Measurements from ENCODE around the gene ZFP36. TPM values are rescaled to one million over a fixed set of nuclear protein-coding genes. Genes with fewer than 3 reads are reported as not detected.

The ZFP36 gene
- polyA plus RNA-seq, 3 donors from 2014 or later: 305 to 745 (median 318) TPM

DNA sequence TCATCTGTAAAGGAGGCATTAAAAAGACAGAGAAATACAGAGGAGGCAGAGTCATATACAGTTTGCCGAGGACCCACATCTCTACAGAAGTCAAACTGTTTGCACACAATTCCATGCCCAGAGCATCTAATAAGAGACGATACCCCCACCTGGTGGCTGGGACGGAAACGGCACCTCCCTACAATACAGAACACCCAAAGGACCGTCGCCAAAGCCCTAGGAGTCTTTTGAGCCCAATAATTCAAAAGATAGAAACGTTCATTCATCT lies 5.1 kb downstream of the ZFP36 start:
- Mint-ChIP-seq H3K27me3 (ENCODE audit: low read depth in 3 of 3) (peaks cover 58 to 70% (median 61%) of the 10 kb centered on the region in 3 donors), H3K27ac (peak overlapping the region; percentile 94 to 99 (median 97)), H3K9me3 (peaks cover 0 to 19% (median 0%) of the 10 kb centered on the region in 6 donors), H3K4me3 (peak overlapping the region; percentile 76 to 98 (median 89)), H3K36me3 (peaks cover 14 to 20% (median 16%) of the 10 kb centered on the region in 3 donors), H3K4me1 (peaks cover 50 to 53% of the 10 kb centered on the region in 2 donors)
- DNase-seq: peak; percentile 92 to 94 (median 93)

DNA sequence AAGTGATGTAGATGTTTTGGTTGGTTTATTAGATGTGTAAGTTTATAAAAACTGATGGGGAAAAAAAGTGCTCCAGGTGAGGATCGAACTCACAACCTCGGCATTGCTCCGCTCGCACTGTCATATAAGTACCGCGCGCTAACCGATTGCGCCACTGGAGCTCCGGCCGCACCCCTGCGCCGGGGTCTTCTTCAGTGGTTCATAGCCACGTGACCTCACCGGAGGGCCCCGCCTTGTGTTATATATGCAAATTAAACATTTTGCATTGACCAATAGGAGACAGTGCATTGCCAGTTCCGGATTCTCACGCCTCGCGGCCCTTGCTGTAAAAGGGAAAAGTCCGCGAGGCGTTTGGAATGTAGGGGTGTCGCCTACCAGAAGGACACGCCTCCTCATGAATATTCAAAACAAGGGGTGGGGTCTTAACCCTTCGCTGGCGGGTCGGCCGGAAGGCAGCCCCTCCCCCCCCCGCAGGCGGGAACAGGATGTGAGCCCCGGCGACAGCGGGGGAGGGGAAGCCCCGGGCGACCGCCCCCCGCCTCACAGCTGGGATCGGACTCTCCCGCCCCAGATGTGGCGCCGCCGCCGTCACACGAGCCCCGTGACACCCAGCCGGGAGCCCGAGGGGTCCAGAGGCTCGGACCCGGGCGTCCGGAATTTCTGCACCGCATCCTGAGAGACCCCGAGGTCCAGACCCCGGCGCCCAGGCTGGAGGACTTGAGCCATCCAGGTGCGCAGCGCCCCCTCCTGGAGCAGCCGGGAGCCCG lies 5.6 kb downstream of the ZFP36 start, which contains the start of gene PLEKHG2:
Gene PLEKHG2, plus strand, starts transcription at position 570 of the 767 bp plus-strand sequence. CDS start 1,418 bp downstream, outside the sequence.
- peaks cover 13 to 15% (median 14%) of the 10 kb centered on the region in 3 donors for H3K36me3 Mint-ChIP-seq
- H3K27me3 Mint-ChIP-seq (ENCODE audit: low read depth in 3 of 3): peaks cover 53 to 65% (median 55%) of the 10 kb centered on the region in 3 donors
- peak within 1 kb of the TSS; percentile 94 to 99 (median 97) for H3K27ac Mint-ChIP-seq
- peak; percentile 98 to 99 (median 99) for DNase-seq
- peak within 1 kb of the TSS; percentile 83 to 98 (median 89) for H3K4me3 Mint-ChIP-seq
- H3K9me3 Mint-ChIP-seq: peaks cover 0 to 19% (median 0%) of the 10 kb centered on the region in 6 donors
- H3K4me1 Mint-ChIP-seq: peaks cover 46 to 53% of the 10 kb centered on the region in 2 donors

DNA sequence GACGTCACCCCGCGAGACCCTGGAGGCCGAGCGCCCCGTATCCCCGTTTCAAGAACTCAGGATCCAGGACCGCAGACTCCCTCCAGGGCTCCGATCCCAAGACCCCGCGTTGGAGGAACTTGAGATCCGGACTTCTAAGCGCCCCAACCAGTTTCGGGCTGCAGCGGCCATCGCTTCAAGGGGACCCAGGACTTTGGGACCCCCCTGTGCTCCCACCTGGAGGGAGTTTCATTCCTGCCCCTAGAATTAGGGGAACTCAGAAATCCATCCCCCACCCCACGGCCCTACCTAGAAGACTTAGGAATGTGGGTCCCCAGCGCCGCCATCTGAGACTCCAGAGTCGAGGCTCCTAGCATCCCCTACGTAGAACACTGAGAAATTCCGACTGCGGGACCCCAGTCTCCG lies 6.2 kb downstream of the ZFP36 start:
- Mint-ChIP-seq H3K36me3 (peaks cover 12% of the 10 kb centered on the region in 3 donors), H3K4me1 (peaks cover 45 to 53% of the 10 kb centered on the region in 2 donors), H3K27me3 (ENCODE audit: low read depth in 3 of 3) (peaks cover 47 to 59% (median 50%) of the 10 kb centered on the region in 3 donors), H3K4me3 (peak overlapping the region; percentile 68 to 98 (median 86)), H3K27ac (peak overlapping the region in 5 of 6 donors; percentile 40 to 99 (median 75)), H3K9me3 (peaks cover 0 to 17% (median 0%) of the 10 kb centered on the region in 6 donors)
- no peak for DNase-seq

DNA sequence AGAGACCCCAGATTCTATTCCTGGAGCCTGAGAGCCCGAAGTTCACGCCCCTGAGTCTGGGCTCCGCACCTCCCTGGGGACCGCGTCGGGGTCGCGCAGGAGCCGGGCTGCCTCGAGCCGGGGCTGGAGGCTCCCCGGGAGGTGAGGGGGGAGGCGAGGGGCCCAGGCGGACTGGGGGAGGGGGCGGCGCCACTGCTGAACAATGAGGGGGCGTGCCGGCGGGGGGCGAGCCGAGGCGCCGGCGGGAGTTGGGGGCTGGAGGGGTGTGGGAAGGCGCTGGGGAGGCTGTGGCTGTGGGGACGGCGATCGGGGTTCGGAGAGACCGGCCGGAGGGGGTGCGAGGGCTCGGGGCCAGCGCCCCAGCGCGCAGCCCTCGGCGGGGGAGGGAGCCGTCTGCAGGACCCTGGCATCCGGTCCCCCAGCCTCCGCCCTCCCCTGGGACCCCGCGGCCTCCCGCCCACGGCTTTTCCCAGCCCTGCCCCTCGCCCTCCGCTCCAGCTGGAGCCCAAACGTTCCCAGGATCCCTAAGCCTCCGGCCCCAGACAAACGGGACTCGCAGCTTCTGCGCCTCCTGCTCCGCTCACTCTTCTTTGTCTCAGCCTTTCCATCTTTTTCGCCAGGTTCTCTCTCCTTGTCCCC lies 6.7 kb downstream of the ZFP36 start:
- peaks cover 40 to 47% of the 10 kb centered on the region in 2 donors for H3K4me1 Mint-ChIP-seq
- H3K4me3 Mint-ChIP-seq: peak overlapping the region; percentile 83 to 98 (median 86)
- peaks cover 0 to 13% (median 0%) of the 10 kb centered on the region in 6 donors for H3K9me3 Mint-ChIP-seq
- DNase-seq: no peak
- peaks cover 42 to 54% (median 44%) of the 10 kb centered on the region in 3 donors for H3K27me3 Mint-ChIP-seq (ENCODE audit: low read depth in 3 of 3)
- peak overlapping the region; percentile 44 to 99 (median 87) for H3K27ac Mint-ChIP-seq
- peaks cover 7% of the 10 kb centered on the region in 3 donors for H3K36me3 Mint-ChIP-seq

DNA sequence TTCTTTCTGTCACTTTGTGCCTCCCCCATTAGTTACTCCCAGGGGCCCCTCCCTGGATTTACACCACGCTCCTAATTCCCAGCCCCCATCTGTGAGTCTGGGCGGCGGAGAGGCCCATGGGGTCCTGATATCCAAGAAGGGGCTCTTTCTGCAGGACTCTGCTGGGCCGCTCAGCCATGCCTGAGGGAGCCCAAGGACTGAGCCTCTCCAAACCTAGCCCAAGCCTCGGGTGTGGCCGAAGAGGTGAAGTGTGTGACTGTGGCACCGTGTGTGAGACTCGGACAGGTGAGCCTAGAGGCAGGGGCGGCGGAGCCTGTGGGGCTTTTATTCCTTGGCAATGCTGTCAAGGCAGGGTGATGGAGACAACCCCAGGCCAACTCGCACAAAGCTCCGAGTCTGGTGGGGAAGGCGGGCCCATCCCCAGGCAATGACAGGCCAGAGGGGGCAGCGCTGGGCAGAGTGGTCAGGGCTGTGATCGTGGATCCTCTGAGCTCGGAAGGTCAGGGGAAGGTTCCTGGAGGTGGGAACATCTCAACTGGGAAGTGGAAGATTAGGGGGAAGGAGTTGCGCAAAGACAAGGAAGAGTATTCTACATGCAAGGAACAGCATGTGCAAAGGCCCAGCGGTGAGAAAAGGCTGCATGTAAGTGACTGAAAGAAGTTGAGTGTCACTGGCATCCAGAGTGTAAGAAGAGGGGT lies 7.4 kb downstream of the ZFP36 start:
- peak overlapping the region; percentile 83 to 85 (median 83) for H3K4me3 Mint-ChIP-seq
- H3K36me3 Mint-ChIP-seq: peaks cover 0 to 2% (median 0%) of the 10 kb centered on the region in 3 donors
- DNase-seq: no peak
- peaks cover 34 to 41% of the 10 kb centered on the region in 2 donors for H3K4me1 Mint-ChIP-seq
- H3K27ac Mint-ChIP-seq: peak overlapping the region; percentile 44 to 88 (median 78)
- H3K27me3 Mint-ChIP-seq (ENCODE audit: low read depth in 3 of 3): peaks cover 36 to 47% (median 38%) of the 10 kb centered on the region in 3 donors
- H3K9me3 Mint-ChIP-seq: peaks cover 0 to 8% (median 0%) of the 10 kb centered on the region in 6 donors

DNA sequence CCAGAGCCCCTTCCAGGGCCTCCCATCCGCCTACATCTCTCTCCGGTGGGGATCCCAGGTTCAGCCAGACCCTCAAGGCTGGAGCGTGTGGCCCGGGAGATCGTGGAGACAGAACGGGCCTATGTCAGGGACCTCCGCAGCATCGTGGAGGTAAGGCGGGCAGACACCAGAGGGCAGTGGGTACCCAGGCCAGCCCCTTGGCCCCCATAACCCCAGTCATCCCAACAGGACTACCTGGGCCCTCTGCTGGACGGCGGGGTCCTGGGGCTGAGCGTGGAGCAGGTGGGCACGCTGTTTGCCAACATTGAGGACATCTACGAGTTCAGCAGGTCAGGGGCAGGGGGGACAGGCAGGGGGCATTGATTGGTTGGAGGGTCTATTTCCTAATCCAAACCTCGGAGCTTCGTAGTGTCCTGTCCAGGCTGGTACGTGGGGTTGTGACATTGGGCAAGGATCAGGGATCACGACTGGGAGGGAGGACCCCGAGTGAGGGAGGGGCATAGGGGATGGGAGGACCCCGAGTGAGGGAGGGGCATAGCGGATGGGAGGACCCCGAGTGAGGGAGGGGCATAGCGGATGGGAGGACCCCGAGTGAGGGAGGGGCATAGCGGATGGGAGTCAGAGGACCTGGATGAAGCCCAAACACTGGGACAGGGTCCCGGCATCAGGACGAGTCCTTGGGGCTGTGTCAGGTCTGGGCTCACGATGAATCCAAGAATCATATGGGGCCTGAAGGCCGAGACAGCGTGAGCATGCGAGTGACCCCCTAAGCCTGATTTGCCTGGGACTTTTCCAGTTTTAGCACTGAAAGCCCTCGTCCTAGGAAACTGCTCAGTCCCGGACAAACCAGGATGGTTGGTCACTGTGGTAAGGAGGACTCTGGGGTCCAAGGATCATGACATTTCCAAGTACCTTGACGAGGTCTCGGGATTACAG lies 8.7 kb downstream of the ZFP36 start:
- Mint-ChIP-seq H3K27me3 (ENCODE audit: low read depth in 3 of 3) (peaks cover 23 to 34% (median 25%) of the 10 kb centered on the region in 3 donors), H3K4me1 (peaks cover 29 to 33% of the 10 kb centered on the region in 2 donors), H3K9me3 (peaks cover 0 to 6% (median 0%) of the 10 kb centered on the region in 6 donors), H3K4me3 (no peak overlapping the region), H3K36me3 (peaks cover 0 to 3% (median 0%) of the 10 kb centered on the region in 3 donors), H3K27ac (peak overlapping the region in 4 of 6 donors; percentile 14 to 90 (median 49))
- no peak for DNase-seq

DNA sequence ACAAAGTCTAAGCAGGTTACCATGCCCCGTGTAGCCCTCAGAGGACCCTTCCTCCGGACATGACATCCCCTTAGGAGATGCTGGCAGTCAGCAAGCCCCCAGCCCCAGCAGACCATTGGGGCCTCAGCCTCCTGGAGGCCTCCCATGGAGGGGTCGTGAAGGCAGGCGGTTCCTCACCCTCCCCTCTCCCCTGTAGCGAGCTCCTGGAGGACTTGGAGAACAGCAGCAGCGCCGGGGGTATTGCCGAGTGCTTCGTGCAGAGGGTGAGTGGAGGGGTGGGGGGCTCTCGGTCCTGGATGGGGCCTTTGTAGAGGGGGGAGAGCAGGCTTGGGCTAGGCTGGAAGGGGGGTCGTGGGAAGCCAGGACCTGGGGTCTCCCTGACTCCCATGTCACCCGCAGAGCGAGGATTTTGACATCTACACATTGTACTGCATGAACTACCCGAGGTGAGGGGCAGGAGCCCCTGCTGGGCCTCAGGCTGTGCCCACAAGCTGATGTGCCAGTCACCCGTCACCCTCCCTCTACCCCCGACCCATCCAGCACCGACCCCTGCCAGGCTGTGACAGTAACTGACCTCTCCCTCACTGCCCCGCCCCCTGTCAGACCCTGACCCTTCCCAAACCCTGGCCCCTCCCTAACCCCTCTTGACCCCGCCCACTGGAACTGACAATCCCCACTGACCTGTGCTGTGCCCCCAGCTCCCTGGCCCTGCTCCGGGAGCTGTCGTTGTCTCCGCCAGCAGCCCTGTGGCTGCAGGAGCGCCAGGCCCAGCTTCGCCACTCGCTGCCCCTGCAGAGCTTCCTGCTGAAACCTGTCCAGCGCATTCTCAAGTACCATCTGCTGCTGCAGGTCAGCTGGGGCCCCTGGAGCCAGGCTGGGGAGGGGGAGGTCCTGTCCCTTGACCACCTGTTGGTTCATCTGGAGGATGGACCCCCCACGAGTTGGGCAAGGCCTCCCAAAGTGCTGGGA lies 9.8 kb downstream of the ZFP36 start:
- H3K4me1 Mint-ChIP-seq: peaks cover 19 to 23% of the 10 kb centered on the region in 2 donors
- peaks cover 0 to 3% (median 0%) of the 10 kb centered on the region in 3 donors for H3K36me3 Mint-ChIP-seq
- peaks cover 0 to 6% (median 0%) of the 10 kb centered on the region in 6 donors for H3K9me3 Mint-ChIP-seq
- peaks cover 13 to 23% (median 15%) of the 10 kb centered on the region in 3 donors for H3K27me3 Mint-ChIP-seq (ENCODE audit: low read depth in 3 of 3)
- no peak overlapping the region for H3K27ac Mint-ChIP-seq
- no peak for DNase-seq
- H3K4me3 Mint-ChIP-seq: no peak overlapping the region

DNA sequence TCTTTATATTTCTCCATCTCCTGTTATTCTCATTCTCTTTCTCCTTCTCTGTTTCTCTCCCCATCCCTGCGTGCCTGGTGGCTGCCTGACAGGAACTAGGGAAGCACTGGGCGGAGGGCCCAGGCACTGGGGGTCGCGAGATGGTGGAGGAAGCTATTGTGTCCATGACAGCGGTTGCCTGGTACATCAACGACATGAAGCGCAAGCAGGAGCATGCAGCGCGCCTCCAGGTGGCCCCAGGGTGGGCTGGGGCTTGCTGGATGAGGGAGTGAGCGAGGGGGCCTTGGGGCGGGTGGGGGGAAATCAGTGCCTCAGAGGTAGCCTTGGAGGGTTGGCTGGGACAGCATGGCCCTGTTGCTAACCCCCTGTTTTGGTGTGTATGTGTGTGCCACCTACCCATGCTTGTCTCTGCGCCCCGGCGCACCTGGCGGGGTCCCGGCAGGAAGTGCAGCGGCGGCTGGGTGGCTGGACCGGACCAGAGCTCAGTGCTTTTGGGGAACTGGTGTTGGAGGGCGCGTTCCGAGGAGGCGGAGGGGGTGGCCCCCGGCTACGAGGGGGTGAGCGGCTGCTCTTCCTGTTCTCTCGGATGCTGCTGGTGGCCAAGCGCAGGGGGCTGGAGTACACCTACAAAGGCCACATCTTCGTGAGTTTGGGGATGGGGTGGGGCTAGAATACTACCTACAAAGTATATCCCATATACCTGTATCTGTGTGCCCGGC lies 11.0 kb downstream of the ZFP36 start:
- DNase-seq: no peak
- peaks cover 3 to 12% (median 4%) of the 10 kb centered on the region in 3 donors for H3K27me3 Mint-ChIP-seq (ENCODE audit: low read depth in 3 of 3)
- peaks cover 0 to 3% (median 0%) of the 10 kb centered on the region in 3 donors for H3K36me3 Mint-ChIP-seq
- H3K4me1 Mint-ChIP-seq: peaks cover 13 to 14% of the 10 kb centered on the region in 2 donors
- no peak overlapping the region for H3K4me3 Mint-ChIP-seq
- peak overlapping the region in 2 of 6 donors; percentile 46 to 70 for H3K27ac Mint-ChIP-seq
- no peaks in the 10 kb centered on the region for H3K9me3 Mint-ChIP-seq

DNA sequence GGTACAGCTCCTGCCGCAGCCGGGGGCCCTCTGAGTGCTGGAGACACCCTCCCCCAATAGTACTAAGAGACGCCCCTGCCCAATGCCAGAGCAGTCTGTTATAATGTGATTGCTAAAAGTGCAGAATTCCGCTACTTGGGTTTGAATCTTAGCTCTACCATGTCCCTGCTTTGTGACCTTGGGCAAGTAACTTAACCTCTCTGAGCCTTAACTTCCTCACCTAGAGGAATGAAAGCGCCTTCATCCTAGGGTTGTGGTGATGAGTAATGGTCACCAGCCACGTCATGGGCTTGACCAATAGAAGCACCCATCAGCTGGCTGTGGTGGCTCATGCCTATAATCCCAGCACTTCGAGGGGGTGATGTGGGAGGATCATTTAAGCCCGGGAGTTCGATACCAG lies 12.4 kb downstream of the ZFP36 start:
- Mint-ChIP-seq H3K27ac (peak overlapping the region in 1 of 6 donors; percentile 30), H3K9me3 (no peaks in the 10 kb centered on the region), H3K4me1 (peaks cover 8 to 9% of the 10 kb centered on the region in 2 donors), H3K4me3 (no peak overlapping the region), H3K27me3 (ENCODE audit: low read depth in 3 of 3) (peaks cover 0 to 8% (median 4%) of the 10 kb centered on the region in 3 donors), H3K36me3 (peaks cover 0 to 3% (median 2%) of the 10 kb centered on the region in 3 donors)
- DNase-seq: no peak

DNA sequence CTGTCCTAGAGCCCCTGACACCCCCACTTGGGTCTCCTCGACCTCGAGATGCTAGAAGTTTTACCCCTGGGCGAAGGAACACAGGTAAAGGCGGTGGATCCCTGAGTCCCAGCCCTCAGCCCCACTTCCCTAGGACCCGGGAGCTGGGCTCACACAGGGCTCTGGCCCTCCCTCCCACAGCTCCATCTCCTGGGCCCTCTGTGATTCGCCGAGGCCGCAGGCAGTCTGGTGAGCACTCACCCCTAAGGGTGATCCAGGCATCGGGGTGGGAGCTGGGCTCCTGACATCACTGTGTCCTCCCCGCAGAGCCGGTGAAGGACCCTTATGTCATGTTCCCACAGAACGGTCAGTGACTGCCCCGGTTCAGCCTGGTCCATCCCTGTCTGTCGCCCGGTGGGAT lies 14.1 kb downstream of the ZFP36 start:
- DNase-seq: no peak
- H3K4me3 Mint-ChIP-seq: no peak overlapping the region
- peaks cover 0 to 6% (median 6%) of the 10 kb centered on the region in 3 donors for H3K36me3 Mint-ChIP-seq
- no peak overlapping the region for H3K27ac Mint-ChIP-seq
- no peaks in the 10 kb centered on the region for H3K4me1 Mint-ChIP-seq
- peaks cover 0 to 2% (median 0%) of the 10 kb centered on the region in 3 donors for H3K27me3 Mint-ChIP-seq (ENCODE audit: low read depth in 3 of 3)
- H3K9me3 Mint-ChIP-seq: no peaks in the 10 kb centered on the region

DNA sequence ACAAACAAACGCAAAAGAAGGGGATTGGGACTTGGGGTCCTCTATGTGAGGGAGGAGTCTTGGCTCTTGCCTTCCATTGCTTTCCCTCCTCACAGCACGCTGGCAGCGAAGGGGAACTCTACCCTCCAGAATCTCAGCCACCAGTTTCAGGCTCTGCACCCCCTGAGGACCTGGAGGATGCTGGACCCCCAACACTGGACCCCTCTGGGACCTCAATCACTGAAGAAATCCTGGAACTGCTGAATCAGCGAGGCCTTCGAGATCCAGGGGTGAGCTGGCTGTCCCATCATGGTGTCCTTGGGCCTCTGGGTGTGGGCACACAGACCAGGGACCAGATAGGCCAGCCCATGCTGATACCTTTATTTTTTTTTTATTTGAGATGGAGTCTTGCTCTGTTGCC lies 15.4 kb downstream of the ZFP36 start:
- peaks cover 0 to 8% (median 6%) of the 10 kb centered on the region in 3 donors for H3K36me3 Mint-ChIP-seq
- DNase-seq: no peak

More for the DNA sequence above, 15.4 kb downstream of the ZFP36 start:
- Mint-ChIP-seq H3K27me3 (ENCODE audit: low read depth in 3 of 3) (peaks cover 0 to 2% (median 0%) of the 10 kb centered on the region in 3 donors), H3K27ac (no peak overlapping the region), H3K4me3 (no peak overlapping the region), H3K4me1 (no peaks in the 10 kb centered on the region), H3K9me3 (no peaks in the 10 kb centered on the region)
